T1000 (cell line): ENCODE results near the gene BRPF3.

Experiments used
- DNase-seq: peaks from one replicate; lab custom pipeline; 2025; ENCODE audit warnings: mixed read lengths; lab: John Stamatoyannopoulos, UW

BRPF3 gene

GRCh38 chr6:36269834-36270705 is 73.5 kb downstream of the BRPF3 start, which contains the start of gene PNPLA1:
PNPLA1 (plus strand) TSS chr6:36270060; CDS start chr6:36270460, 400 bp downstream.
- DNase-seq, result no peak

- no peak for DNase-seq
These were observed 75.7 kb downstream of the BRPF3 start for GRCh38 chr6:36272234-36272633.

- no peak for DNase-seq
These were observed 76.5 kb downstream of the BRPF3 start for GRCh38 chr6:36273067-36273466.

- no peak for DNase-seq
These were observed 77.4 kb downstream of the BRPF3 start for GRCh38 chr6:36273802-36274514.

GRCh38 chr6:36276581-36277536 is 80.3 kb downstream of the BRPF3 start:
- no peak for DNase-seq

GRCh38 chr6:36277946-36278470 is 81.5 kb downstream of the BRPF3 start:
- DNase-seq, result no peak

GRCh38 chr6:36280467-36280866 is 83.9 kb downstream of the BRPF3 start:
- no peak for DNase-seq

- DNase-seq, result no peak
These were observed 84.4 kb downstream of the BRPF3 start for GRCh38 chr6:36280983-36281382.
